ENCODE measurements around the gene MTA1. TPM values are rescaled to one million over a fixed set of nuclear protein-coding genes. Genes with fewer than 3 reads are reported as not detected.

Gene MTA1
- total and polyA plus RNA-seq, 7 donors = 22.6 to 48.6 (median 41.1) TPM

GRCh38 chr14:105484069-105484996 is 64.7 kb downstream of the MTA1 start:
- H3K36me3 ChIP-seq (ENCODE audit: insufficient read depth in 1 of 2, low read depth in 1 of 2) = no peaks in the 10 kb centered on the region
- no peak overlapping the region for H3K27ac ChIP-seq
- no peaks in the 10 kb centered on the region for H3K9me3 ChIP-seq
- H3K4me3 ChIP-seq = no peak overlapping the region
- WGBS, 3 donors = 50 to 60% (median 58%) methylated on average over 20 of the region's 20 CpGs
- TF ChIP-seq, protein P1, sequence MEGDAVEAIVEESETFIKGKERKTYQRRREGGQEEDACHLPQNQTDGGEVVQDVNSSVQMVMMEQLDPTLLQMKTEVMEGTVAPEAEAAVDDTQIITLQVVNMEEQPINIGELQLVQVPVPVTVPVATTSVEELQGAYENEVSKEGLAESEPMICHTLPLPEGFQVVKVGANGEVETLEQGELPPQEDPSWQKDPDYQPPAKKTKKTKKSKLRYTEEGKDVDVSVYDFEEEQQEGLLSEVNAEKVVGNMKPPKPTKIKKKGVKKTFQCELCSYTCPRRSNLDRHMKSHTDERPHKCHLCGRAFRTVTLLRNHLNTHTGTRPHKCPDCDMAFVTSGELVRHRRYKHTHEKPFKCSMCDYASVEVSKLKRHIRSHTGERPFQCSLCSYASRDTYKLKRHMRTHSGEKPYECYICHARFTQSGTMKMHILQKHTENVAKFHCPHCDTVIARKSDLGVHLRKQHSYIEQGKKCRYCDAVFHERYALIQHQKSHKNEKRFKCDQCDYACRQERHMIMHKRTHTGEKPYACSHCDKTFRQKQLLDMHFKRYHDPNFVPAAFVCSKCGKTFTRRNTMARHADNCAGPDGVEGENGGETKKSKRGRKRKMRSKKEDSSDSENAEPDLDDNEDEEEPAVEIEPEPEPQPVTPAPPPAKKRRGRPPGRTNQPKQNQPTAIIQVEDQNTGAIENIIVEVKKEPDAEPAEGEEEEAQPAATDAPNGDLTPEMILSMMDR (IDR thresholded peaks at IDR 0.05) = no peak
- peaks cover 28% of the 10 kb centered on the region for H3K4me1 ChIP-seq
- no peak for ATAC-seq
- peaks cover 0 to 22% (median 0%) of the 10 kb centered on the region in 3 donors for H3K27me3 ChIP-seq (ENCODE audit: insufficient read depth in 3 of 3, low read length in 2 of 3)
- intact Hi-C loops (cut with DNase I) = no loop called here
- peak in 1 of 2 donors; percentile 64 for DNase-seq

- no peaks in the 10 kb centered on the region for H3K9me3 ChIP-seq
- H3K27me3 ChIP-seq (ENCODE audit: insufficient read depth in 3 of 3, low read length in 2 of 3) = peaks cover 0 to 22% (median 0%) of the 10 kb centered on the region in 3 donors
- ATAC-seq (no peak), DNase-seq (no peak)
- H3K36me3 ChIP-seq (ENCODE audit: insufficient read depth in 1 of 2, low read depth in 1 of 2) = no peaks in the 10 kb centered on the region
- no peak overlapping the region for H3K27ac ChIP-seq
- peaks cover 29% of the 10 kb centered on the region for H3K4me1 ChIP-seq
- 67 to 73% (median 67%) methylated on average over 16 of the region's 16 CpGs for WGBS, 3 donors
- H3K4me3 ChIP-seq = no peak overlapping the region
- intact Hi-C loops (cut with DNase I) = loop anchor here in 1 of 2 donors (5.0 kb wide), 1 partner anchor 38 kb away; no protein-coding TSS in a partner anchor
- TF ChIP-seq, protein P1 (IDR thresholded peaks at IDR 0.05) = no peak
These were observed 65.4 kb downstream of the MTA1 start for GRCh38 chr14:105484997-105485393.

DNA sequence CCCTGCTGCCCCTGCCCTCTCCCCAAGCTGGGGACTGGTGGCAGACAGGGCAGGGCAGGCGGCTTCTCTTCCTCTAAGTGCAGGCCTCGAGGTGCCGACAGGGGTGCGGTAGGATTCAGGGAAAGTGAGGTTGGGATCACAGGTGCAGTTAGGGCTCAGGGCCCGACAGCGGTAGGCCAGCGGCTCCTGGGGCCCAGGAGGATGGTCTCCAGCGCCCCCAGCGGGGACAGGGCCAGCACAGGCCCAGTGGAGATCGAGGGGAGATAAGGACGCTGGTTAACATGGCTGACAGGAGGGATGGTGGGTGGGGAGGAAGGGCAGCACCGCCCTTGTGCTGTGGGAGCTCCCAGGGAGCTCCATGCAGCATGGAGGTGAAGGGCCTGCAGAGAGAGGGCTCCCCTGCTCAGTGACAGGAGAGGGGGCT is 66.1 kb downstream of the MTA1 start:
- H3K9me3 ChIP-seq = no peaks in the 10 kb centered on the region
- H3K4me1 ChIP-seq = peaks cover 26% of the 10 kb centered on the region
- DNase-seq (no peak), ATAC-seq (no peak)
- no peak overlapping the region for H3K4me3 ChIP-seq
- H3K27ac ChIP-seq = peak overlapping the region; percentile 60
- peaks cover 0 to 22% (median 0%) of the 10 kb centered on the region in 3 donors for H3K27me3 ChIP-seq (ENCODE audit: insufficient read depth in 3 of 3, low read length in 2 of 3)
- TF ChIP-seq, protein P1 (IDR thresholded peaks at IDR 0.05) = peak; percentile 11
- intact Hi-C loops (cut with DNase I) = loop anchor here in 1 of 2 donors (5.0 kb wide), 1 partner anchor 38 kb away; no protein-coding TSS in a partner anchor
- no peaks in the 10 kb centered on the region for H3K36me3 ChIP-seq (ENCODE audit: insufficient read depth in 1 of 2, low read depth in 1 of 2)
- WGBS, 3 donors = 36 to 56% (median 46%) methylated on average over 11 to 12 of the region's 12 CpGs

GRCh38 chr14:105486163-105486973 is 66.7 kb downstream of the MTA1 start, which contains the start of gene CRIP1:
Gene CRIP1, plus strand, starts transcription at chr14:105486886. Its CDS starts 374 bp downstream, at chr14:105487260.
- no peaks in the 10 kb centered on the region for H3K9me3 ChIP-seq
- intact Hi-C loops (cut with DNase I) = loop anchor here in 1 of 2 donors (5.0 kb wide), 1 partner anchor 39 kb away; no protein-coding TSS in a partner anchor
- peak within 1 kb of the TSS; percentile 60 for H3K27ac ChIP-seq
- peak within 1 kb of the TSS; percentile 75 for H3K4me3 ChIP-seq
- TF ChIP-seq, protein P1 (IDR thresholded peaks at IDR 0.05) = no peak
- 19 to 27% (median 26%) methylated on average over 45 to 56 of the region's 56 CpGs for WGBS, 3 donors
- DNase-seq (no peak), ATAC-seq (no peak)
- H3K4me1 ChIP-seq = peaks cover 19% of the 10 kb centered on the region
- H3K27me3 ChIP-seq (ENCODE audit: insufficient read depth in 3 of 3, low read length in 2 of 3) = peaks cover 0 to 22% (median 0%) of the 10 kb centered on the region in 3 donors
- no peaks in the 10 kb centered on the region for H3K36me3 ChIP-seq (ENCODE audit: insufficient read depth in 1 of 2, low read depth in 1 of 2)

Data from psoas muscle (tissue), 8 donors.